H1 (cell line): ENCODE results near the gene BCL2. TPM values are rescaled to one million over a fixed set of nuclear protein-coding genes. Genes with fewer than 3 reads are reported as not detected.

Experiments used
- CTCF ChIA-PET: fragments of 300-600 bp; sonication (Branson Sonifier 250); formaldehyde crosslinking; loops from one replicate; lab custom pipeline; 2021; ENCODE audit not compliant: partially characterized antibody; lab: Charles Lee
- POLR2A ChIA-PET: fragments of 300-600 bp; sonication (Branson Sonifier 250); formaldehyde crosslinking; loops from one replicate; lab custom pipeline; 2021; ENCODE audit warnings: inconsistent platforms; ENCODE audit not compliant: partially characterized antibody; lab: Charles Lee
- DNase-seq, 2 experiments: peaks; one replicate each; pipeline versions ENCODE4 v3.0.0 to v3.0.0-alpha.2; 2010 to 2022; ENCODE audit warnings: low spot score in 2 of 2, low read depth in 1 of 2, mixed read lengths in 1 of 2
- FAIRE-seq: peaks from 2 replicates; lab custom pipeline; 2011; peaks lifted over from hg19 to GRCh38; lab: Jason Lieb, UNC
- H2AFZ ChIP-seq: 2 replicates; pipeline ENCODE4 v1.8.1; 2012; ENCODE audit warnings: low read length, inconsistent platforms
- H2AK5ac ChIP-seq: 2 replicates; pipeline ENCODE4 v1.6.1; 2013; ENCODE audit warnings: low read depth, low read length
- H2BK120ac ChIP-seq: replicated peaks from 2 replicates; pipeline ENCODE3; 2013; ENCODE audit warnings: low read depth, low read length, inconsistent platforms
- H2BK12ac ChIP-seq: 2 replicates; pipeline ENCODE4 v1.6.1; 2013; ENCODE audit warnings: low read depth, low read length
- H2BK15ac ChIP-seq: 2 replicates; pipeline ENCODE4 v1.6.1; 2013; ENCODE audit warnings: low read length
- H2BK20ac ChIP-seq: 2 replicates; pipeline ENCODE4 v1.6.1; 2013; ENCODE audit warnings: low read length
- H2BK5ac ChIP-seq: 2 replicates; pipeline ENCODE4 v1.6.1; 2013; ENCODE audit warnings: low read depth, low read length
- H3K14ac ChIP-seq: 2 replicates; pipeline ENCODE4 v1.6.1; 2013; ENCODE audit warnings: inconsistent platforms; ENCODE audit not compliant: insufficient read length
- H3K18ac ChIP-seq: 2 replicates; pipeline ENCODE4 v1.6.1; 2013; ENCODE audit warnings: low read length; ENCODE audit errors: extremely low read depth
- H3K23ac ChIP-seq: 2 replicates; pipeline ENCODE4 v1.6.1; 2013; ENCODE audit warnings: inconsistent platforms; ENCODE audit not compliant: insufficient read length
- H3K23me2 ChIP-seq: 2 replicates; pipeline ENCODE4 v1.6.1; 2013; ENCODE audit warnings: low read depth, low read length
- H3K27ac ChIP-seq: 2 replicates; pipeline ENCODE4 v1.6.1; 2011; ENCODE audit warnings: low read depth, low read length, inconsistent platforms
- H3K27me3 ChIP-seq, 4 experiments: replicated peaks in 1 of 4; 1 replicate in 1 of 4; 2 replicates in 3 of 4; pipeline versions ENCODE4 v1.6.1 to v1.8.1; 2011 to 2013; ENCODE audit warnings: low read length in 3 of 4, mild to moderate bottlenecking in 3 of 4, inconsistent platforms in 2 of 4, mixed read lengths in 2 of 4, moderate library complexity in 1 of 4; ENCODE audit not compliant: control insufficient read depth in 3 of 4, insufficient read depth in 3 of 4; ENCODE audit errors: extremely low read depth in 1 of 4
- H3K36me3 ChIP-seq, 4 experiments: 2 replicates each; pipeline versions ENCODE4 v1.6.1 to v1.8.1; 2011 to 2013; ENCODE audit warnings: mild to moderate bottlenecking in 4 of 4, low read length in 3 of 4, moderate library complexity in 2 of 4, control low read depth in 1 of 4, inconsistent platforms in 1 of 4; ENCODE audit not compliant: insufficient read depth in 4 of 4, control insufficient read depth in 2 of 4
- H3K4ac ChIP-seq: replicated peaks from 2 replicates; pipeline ENCODE3; 2013; ENCODE audit warnings: low read length, low read depth, mixed read lengths, inconsistent platforms; ENCODE audit not compliant: insufficient read length
- H3K4me1 ChIP-seq, 4 experiments: replicated peaks in 1 of 4; 1 replicate in 1 of 4; 2 replicates in 3 of 4; pipeline versions ENCODE4 v1.6.1 to v1.8.1; 2011 to 2013; ENCODE audit warnings: low read length in 3 of 4, inconsistent platforms in 2 of 4, mixed read lengths in 1 of 4; ENCODE audit not compliant: insufficient read depth in 4 of 4, control insufficient read depth in 3 of 4
- H3K4me2 ChIP-seq, 2 experiments: 2 replicates each; pipeline versions ENCODE4 v1.6.1 to v1.8.1; 2011 to 2013; ENCODE audit warnings: low read depth in 2 of 2, low read length in 2 of 2, control low read depth in 1 of 2, inconsistent platforms in 1 of 2, mild to moderate bottlenecking in 1 of 2; ENCODE audit not compliant: insufficient read depth in 1 of 2
- H3K4me3 ChIP-seq, 4 experiments: fragments of 200-600, 300-600 bp in 1 of 4; sonication (generic), shearing (Covaris generic), sonication (Bioruptor Twin) in 1 of 4; 2 replicates each; pipeline versions ENCODE4 v1.5.1 to v1.8.1; 2011 to 2016; ENCODE audit warnings: low read length in 4 of 4, low read depth in 3 of 4, control low read depth in 2 of 4, inconsistent platforms in 2 of 4, mild to moderate bottlenecking in 2 of 4, mixed read lengths in 1 of 4, moderate library complexity in 1 of 4; ENCODE audit not compliant: insufficient read depth in 2 of 4; ENCODE audit errors: extremely low read depth in 1 of 4
- H3K56ac ChIP-seq: replicated peaks from 2 replicates; pipeline ENCODE3; 2013; ENCODE audit warnings: low read depth, mild to moderate bottlenecking, mixed read lengths, low read length, inconsistent platforms; ENCODE audit not compliant: insufficient read length
- H3K79me1 ChIP-seq: 2 replicates; pipeline ENCODE4 v1.6.1; 2013; ENCODE audit warnings: low read depth, low read length, control low read depth
- H3K79me2 ChIP-seq, 2 experiments: 2 replicates each; pipeline versions ENCODE4 v1.6.1 to v1.8.1; 2012 to 2013; ENCODE audit warnings: low read length in 2 of 2, mild to moderate bottlenecking in 2 of 2, inconsistent platforms in 1 of 2; ENCODE audit not compliant: insufficient read depth in 2 of 2, control insufficient read depth in 1 of 2
- H3K9ac ChIP-seq, 4 experiments: replicated peaks in 1 of 4; 1 replicate in 1 of 4; 2 replicates in 3 of 4; pipeline versions ENCODE4 v1.6.1 to v1.8.1; 2011 to 2013; ENCODE audit warnings: low read depth in 3 of 4, low read length in 3 of 4, control low read depth in 2 of 4, mild to moderate bottlenecking in 2 of 4, moderate library complexity in 2 of 4, inconsistent platforms in 1 of 4; ENCODE audit errors: extremely low read depth in 1 of 4
- H3K9me3 ChIP-seq, 2 experiments: 2 replicates each; pipeline versions ENCODE4 v1.6.1 to v1.8.1; 2012 to 2013; ENCODE audit warnings: mild to moderate bottlenecking in 2 of 2, moderate library complexity in 2 of 2, control low read depth in 1 of 2, inconsistent platforms in 1 of 2, low read depth in 1 of 2, low read length in 1 of 2, mixed read lengths in 1 of 2; ENCODE audit not compliant: insufficient read depth in 2 of 2
- H4K20me1 ChIP-seq, 2 experiments: replicated peaks in 1 of 2; 2 replicates each; pipeline versions ENCODE3 to v1.8.1; 2011 to 2013; ENCODE audit warnings: inconsistent platforms in 2 of 2, low read length in 2 of 2, mild to moderate bottlenecking in 1 of 2; ENCODE audit not compliant: insufficient read depth in 2 of 2, control insufficient read depth in 1 of 2
- H4K5ac ChIP-seq: 2 replicates; pipeline ENCODE4 v1.6.1; 2013; ENCODE audit warnings: low read length, low read depth, mixed read lengths, inconsistent platforms; ENCODE audit not compliant: insufficient read length
- H4K8ac ChIP-seq: 2 replicates; pipeline ENCODE4 v1.8.0; 2013; ENCODE audit warnings: mild to moderate bottlenecking, moderate library complexity, low read length, inconsistent platforms; ENCODE audit not compliant: insufficient read depth; ENCODE audit errors: extremely low read depth
- H4K91ac ChIP-seq: replicated peaks from 2 replicates; pipeline ENCODE3; 2013; ENCODE audit warnings: low read length, mixed read lengths, inconsistent platforms; ENCODE audit not compliant: insufficient read length
- CTBP2 ChIP-seq: IDR thresholded peaks from 2 replicates; pipeline ENCODE4 v1.7.0; 2011; ENCODE audit warnings: borderline replicate concordance, mild to moderate bottlenecking, moderate library complexity, mixed read lengths, low read length; ENCODE audit not compliant: insufficient read depth, insufficient read length
- EP300 ChIP-seq, 2 experiments: IDR thresholded peaks; 1 replicate in 1 of 2; 2 replicates in 1 of 2; pipeline ENCODE4 v1.6.1; 2011 to 2012; ENCODE audit warnings: low read depth in 2 of 2, low read length in 2 of 2, mild to moderate bottlenecking in 2 of 2, borderline replicate concordance in 1 of 2, inconsistent platforms in 1 of 2, moderate library complexity in 1 of 2
- NRF1 ChIP-seq: IDR thresholded peaks from 2 replicates; pipeline ENCODE4 v1.6.1; 2011; ENCODE audit warnings: mild to moderate bottlenecking, low read depth, low read length, improper control_type of control experiment
- WGBS, 2 experiments: shearing (Covaris generic) in 1 of 2; methylation state at CpG; one replicate each; pipeline versions ENCODE4 v1.1.6 to v1.1.7; 2013 to 2015; ENCODE audit warnings: low lambda C conversion rate in 2 of 2, mixed read lengths in 2 of 2, inconsistent platforms in 1 of 2, low coverage in 1 of 2, missing lambda C conversion rate in 1 of 2; ENCODE audit not compliant: insufficient replicate concordance in 2 of 2, insufficient coverage in 1 of 2, insufficient read length in 1 of 2; ENCODE audit errors: extremely low coverage in 1 of 2, missing lambda C conversion rate in 1 of 2; 5-methylcytosine and 5-hydroxymethylcytosine counted together
- polyA plus RNA-seq, 7 experiments: library from polyadenylated mRNA; depleted of rRNA in 3 of 7; stranded (reverse) in 5 of 7; unstranded in 2 of 7; fragments of >200 nt in 5 of 7; fragments of 200-250 nt in 2 of 7; gene quantifications; 1 replicate in 5 of 7; 2 replicates in 1 of 7; 4 replicates in 1 of 7; pipeline versions ENCODE4 v1.2.1 to v1.2.3, GENCODE V29; 2011 to 2013; ENCODE audit warnings: missing spikeins in 2 of 7, mixed read lengths in 2 of 7
- total RNA-seq: library from RNA; stranded (reverse); fragmentation: NEBNext Ultra II Directional; extraction: Animal tissue kit (Norgen Biotek cat#: 25700); gene quantifications from 2 replicates; pipeline ENCODE4 v1.2.1, GENCODE V29; 2021

The BCL2 gene
- total and polyA plus RNA-seq, 2 of the 8 experiments (the other 6 are each of a cell fraction or from before 2014, with no cell fraction given): 0.59 to 4.5 TPM

GRCh38 chr18:63257453-63257852, 62.1 kb downstream of the BCL2 start:
- Histone ChIP-seq H3K23ac (no peak overlapping the region), H3K14ac (no peak overlapping the region), H2AFZ (no peak overlapping the region), H4K20me1 (no peaks in the 10 kb centered on the region), H2BK5ac (no peak overlapping the region), H3K79me1 (no peaks in the 10 kb centered on the region), H3K27me3 (no peaks in the 10 kb centered on the region; a peak in 1 of 7 replicates), H3K9me3 (no peaks in the 10 kb centered on the region), H3K27ac (no peak overlapping the region), H3K23me2 (no peaks in the 10 kb centered on the region), H3K9ac (no peak overlapping the region), H2BK120ac (no peak overlapping the region), H3K4ac (no peak overlapping the region), H3K4me2 (no peak overlapping the region), H2BK15ac (no peak overlapping the region), H3K18ac (no peak overlapping the region), H2BK20ac (no peak overlapping the region), H3K36me3 (no peaks in the 10 kb centered on the region), H3K56ac (no peak overlapping the region), H4K8ac (no peak overlapping the region), H3K4me3 (no peak overlapping the region), H3K79me2 (no peaks in the 10 kb centered on the region), H4K91ac (no peak overlapping the region), H4K5ac (no peak overlapping the region), H2AK5ac (no peak overlapping the region), H3K4me1 (no peaks in the 10 kb centered on the region), H2BK12ac (no peak overlapping the region)
- DNase-seq (no peak), FAIRE-seq (no peak)
- ChIA-PET POLR2A (no interaction called here), CTCF (interaction anchor here (2.7 kb wide), 1 partner anchor 9 kb away, joined by 8 read pairs; no protein-coding TSS in a partner anchor)
- WGBS, 2 experiments: 87% methylated on average over 5 of the region's 5 CpGs; no CpG with 5 or more reads in 1 of the 2 experiments
- TF ChIP-seq NRF1: no peak
- no peak for TF ChIP-seq EP300 (IDR thresholded peaks at IDR 0.05; ENCODE audit: borderline replicate concordance in 1 of 2, low read depth in 2 of 2, low read length in 2 of 2)
- TF ChIP-seq CTBP2: no peak
